ENCODE results near the gene MYADML2. TPM values are rescaled to one million over a fixed set of nuclear protein-coding genes. Genes with fewer than 3 reads are reported as not detected.

The MYADML2 gene
- not detected in 2 replicates for total RNA-seq

GRCh38 chr17:81947189-81947588 lies at the start of gene MYADML2:
TSS of gene MYADML2 (minus strand) at chr17:81947233. CDS start at chr17:81941741, 5,492 bp downstream.

GRCh38 chr17:81977211-81977808 lies 30.3 kb upstream of the MYADML2 start, which contains the start of gene ASPSCR1:
TSS of gene ASPSCR1 (plus strand) at chr17:81977629. CDS start at chr17:81977647, 18 bp downstream.

GRCh38 chr17:81961087-81961511 lies 14.1 kb upstream of the MYADML2 start, which contains the start of gene NOTUM:
TSS of gene NOTUM (minus strand) at chr17:81961187. CDS start at chr17:81960909, 278 bp downstream.

GRCh38 chr17:81927653-81928543 lies 19.1 kb downstream of the MYADML2 start, which contains the start of gene MAFG:
TSS of gene MAFG (minus strand) at chr17:81927735. CDS start at chr17:81923185, 4,550 bp downstream.

GRCh38 chr17:81917565-81918332 lies 29.3 kb downstream of the MYADML2 start, which contains the start of gene SIRT7:
TSS of gene SIRT7 (minus strand) at chr17:81918176. CDS start at chr17:81918131, 45 bp downstream.

GRCh38 chr17:81911277-81911961 lies 35.6 kb downstream of the MYADML2 start, which contains the start of gene PCYT2:
TSS of gene PCYT2 (minus strand) at chr17:81911399. CDS start at chr17:81911355, 44 bp downstream.

GRCh38 chr17:81902023-81902652 lies 44.9 kb downstream of the MYADML2 start, which contains the start of gene NPB:
TSS of gene NPB (plus strand) at chr17:81902238. CDS start at chr17:81902278, 40 bp downstream.

Other genes starting within 250 kb of the MYADML2 start
- 136 and 143 TPM in 2 replicates for gene MRPL12, start 243.9 kb downstream of the MYADML2 start, total RNA-seq
- gene SLC25A10, start 234.9 kb downstream of the MYADML2 start, total RNA-seq: 56.4 and 66.7 TPM in 2 replicates
- gene GCGR, start 143.1 kb downstream of the MYADML2 start, total RNA-seq: not detected in 2 replicates
- 34.9 and 50.1 TPM in 2 replicates for gene MCRIP1, start 113.9 kb downstream of the MYADML2 start, total RNA-seq
- gene PPP1R27, start 112.2 kb downstream of the MYADML2 start, total RNA-seq: not detected in 2 replicates
- gene P4HB, start 86.7 kb downstream of the MYADML2 start, total RNA-seq: 1,284 and 1,865 TPM in 2 replicates
- 326 and 351 TPM in 2 replicates for gene ARHGDIA, start 75.9 kb downstream of the MYADML2 start, total RNA-seq
- gene ALYREF, start 55.6 kb downstream of the MYADML2 start, total RNA-seq: 184 and 208 TPM in 2 replicates
- 235 and 300 TPM in 2 replicates for gene ANAPC11, start 55.5 kb downstream of the MYADML2 start, total RNA-seq
- 3.0 TPM in 1 of 2 replicates, not detected in the other for gene NPB, start 45.0 kb downstream of the MYADML2 start, total RNA-seq
- 50.9 and 54.8 TPM in 2 replicates for gene PCYT2, start 35.8 kb downstream of the MYADML2 start, total RNA-seq
- 32.9 and 35.1 TPM in 2 replicates for gene SIRT7, start 29.1 kb downstream of the MYADML2 start, total RNA-seq
- gene MAFG, start 19.5 kb downstream of the MYADML2 start, total RNA-seq: 9.5 and 12.1 TPM in 2 replicates
- 55.8 and 60.5 TPM in 2 replicates for gene PYCR1, start 9.9 kb downstream of the MYADML2 start, total RNA-seq
- not detected in 2 replicates for gene NOTUM, start 14.0 kb upstream of the MYADML2 start, total RNA-seq
- 6.9 and 12.5 TPM in 2 replicates for gene ASPSCR1, start 30.4 kb upstream of the MYADML2 start, total RNA-seq
- gene CENPX, start 75.6 kb upstream of the MYADML2 start, total RNA-seq: 123 and 162 TPM in 2 replicates
- gene LRRC45, start 76.1 kb upstream of the MYADML2 start, total RNA-seq: 16.3 and 21.5 TPM in 2 replicates
- gene RAC3, start 84.4 kb upstream of the MYADML2 start, total RNA-seq: 53.3 and 75.5 TPM in 2 replicates
- gene DCXR, start 90.5 kb upstream of the MYADML2 start, total RNA-seq: 161 and 191 TPM in 2 replicates
- 37.6 and 38.2 TPM in 2 replicates for gene RFNG, start 104.6 kb upstream of the MYADML2 start, total RNA-seq
- 115 and 136 TPM in 2 replicates for gene GPS1, start 104.7 kb upstream of the MYADML2 start, total RNA-seq
- 76.2 and 82.9 TPM in 2 replicates for gene DUS1L, start 118.6 kb upstream of the MYADML2 start, total RNA-seq
- 474 and 632 TPM in 2 replicates for gene FASN, start 151.0 kb upstream of the MYADML2 start, total RNA-seq